T47D (cell line): ENCODE measurements around the gene ASB2.

Experiments
- DNase-seq, 2 experiments: peaks; one replicate each; pipeline versions ENCODE4 v3.0.0 to v3.0.0-alpha.2; 2011 to 2012; ENCODE audit warnings: low read depth in 1 of 2, low spot score in 1 of 2
- JUND ChIP-seq: IDR thresholded peaks from 2 replicates; pipeline ENCODE4 v1.6.1; 2012; ENCODE audit warnings: low read depth
- in situ Hi-C: cut with HindIII; loops from 2 replicates; pipeline ENCODE4 v1.10.0; 2016; ENCODE audit warnings: low sequenced_read_pairs, low pct_unique_long_range_greater_than_20kb

ASB2 gene

GRCh38 chr14:93976477-93977057 lies at the start of gene ASB2:
ASB2 (minus strand) TSS chr14:93976570; CDS start chr14:93964539, 12,031 bp downstream.
- TF ChIP-seq JUND = no peak

GRCh38 chr14:94025720-94026119 lies 49.4 kb upstream of the ASB2 start:
- TF ChIP-seq JUND = no peak

More at GRCh38 chr14:93976477-93977057, at the start of gene ASB2:
- no peak for DNase-seq
- in situ Hi-C loops = no loop called here

GRCh38 chr14:94024549-94024948 lies 48.2 kb upstream of the ASB2 start:
- no peak for DNase-seq
- in situ Hi-C loops = no loop called here
- TF ChIP-seq JUND = no peak

More at GRCh38 chr14:94025720-94026119, 49.4 kb upstream of the ASB2 start:
- no peak for DNase-seq
- in situ Hi-C loops = no loop called here

GRCh38 chr14:94022532-94023411 lies 46.4 kb upstream of the ASB2 start:
- in situ Hi-C loops = no loop called here
- no peak for DNase-seq
- TF ChIP-seq JUND = no peak

GRCh38 chr14:94021416-94022157 lies 45.2 kb upstream of the ASB2 start:
- in situ Hi-C loops = no loop called here
- DNase-seq = no peak
- no peak for TF ChIP-seq JUND

- in situ Hi-C loops = no loop called here
- DNase-seq = no peak
- no peak for TF ChIP-seq JUND
These were observed 44.6 kb upstream of the ASB2 start for GRCh38 chr14:94021001-94021400.

GRCh38 chr14:94020267-94020666 lies 43.9 kb upstream of the ASB2 start:
- in situ Hi-C loops = no loop called here

GRCh38 chr14:94019329-94019728 lies 43.0 kb upstream of the ASB2 start:
- no peak for TF ChIP-seq JUND
- peak; percentile 54 to 79 for DNase-seq
- in situ Hi-C loops = no loop called here

More at GRCh38 chr14:94020267-94020666, 43.9 kb upstream of the ASB2 start:
- DNase-seq = no peak
- TF ChIP-seq JUND = no peak

GRCh38 chr14:94018308-94018707 lies 41.9 kb upstream of the ASB2 start:
- DNase-seq = no peak
- in situ Hi-C loops = no loop called here
- no peak for TF ChIP-seq JUND

GRCh38 chr14:94016446-94016976 lies 40.1 kb upstream of the ASB2 start:
- no peak for DNase-seq
- in situ Hi-C loops = no loop called here
- TF ChIP-seq JUND = no peak

GRCh38 chr14:94015223-94015622 lies 38.9 kb upstream of the ASB2 start:
- TF ChIP-seq JUND = no peak
- in situ Hi-C loops = no loop called here
- DNase-seq = no peak

- no peak for TF ChIP-seq JUND
- DNase-seq = no peak
- in situ Hi-C loops = no loop called here
These were observed 38.0 kb upstream of the ASB2 start for GRCh38 chr14:94014382-94014781.

GRCh38 chr14:94011795-94012194 lies 35.4 kb upstream of the ASB2 start:
- in situ Hi-C loops = no loop called here
- no peak for TF ChIP-seq JUND
- DNase-seq = peak in 1 of 2 experiments; percentile 20
